Stimulated activated naive B cell treated with anti-CD40 and anti-IgM and Interleukin-4, amounts not matched to agents 10 μg/mL and 1 μg/mL and 100 μg/mL, for 72 hours (primary cell): ENCODE measurements around the gene ANXA8.

Experiments used
- ATAC-seq, 2 donors: fragments of 150-1000 bp; cut with Tn5 transposase; replicated peaks; 2 replicates each; pipeline ENCODE4 v1.10.0; 2021; ENCODE audit warnings: moderate library complexity in 1 of 2
- DNase-seq: peaks from one replicate; pipeline ENCODE4 v3.0.0; 2021
- H3K27ac Mint-ChIP-seq: one replicate; pipeline ENCODE4 v1.8.0; 2022; ENCODE audit warnings: mild to moderate bottlenecking, mixed read lengths
- H3K27me3 Mint-ChIP-seq, 2 donors: one replicate each; pipeline ENCODE4 v1.8.0; 2022; ENCODE audit warnings: mixed read lengths in 2 of 2
- H3K36me3 Mint-ChIP-seq, 2 donors: one replicate each; pipeline ENCODE4 v1.8.0; 2022; ENCODE audit warnings: mixed read lengths in 2 of 2, mild to moderate bottlenecking in 1 of 2
- H3K4me1 Mint-ChIP-seq, 2 donors: one replicate each; pipeline ENCODE4 v1.8.0; 2022; ENCODE audit warnings: mixed read lengths in 2 of 2, mild to moderate bottlenecking in 1 of 2
- H3K4me3 Mint-ChIP-seq, 2 donors: one replicate each; pipeline ENCODE4 v1.8.0; 2022; ENCODE audit warnings: mild to moderate bottlenecking in 2 of 2, mixed read lengths in 2 of 2, moderate library complexity in 1 of 2
- H3K9me3 Mint-ChIP-seq, 2 donors: one replicate each; pipeline ENCODE4 v1.8.0; 2022; ENCODE audit warnings: mixed read lengths in 2 of 2, mild to moderate bottlenecking in 1 of 2

The ANXA8 gene

DNA sequence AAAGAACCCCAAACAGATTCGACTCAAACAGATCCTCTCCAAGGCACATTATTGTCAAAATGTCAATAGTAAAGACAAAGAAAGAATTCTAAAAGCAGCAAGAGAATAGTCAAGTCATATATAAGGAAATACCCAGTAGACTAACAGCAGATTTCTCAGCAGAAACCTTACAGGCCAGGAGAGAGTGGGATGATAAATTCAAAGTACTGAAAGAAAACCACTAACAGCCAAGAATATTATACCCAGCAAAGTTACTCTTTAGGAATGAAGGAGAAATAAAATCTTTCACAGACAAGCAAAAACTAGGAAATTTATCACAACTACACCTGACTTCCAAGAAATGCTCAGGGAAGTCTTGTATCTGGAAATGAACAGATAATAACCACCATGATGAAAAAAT lies 38.2 kb downstream of the ANXA8 start:
- ATAC-seq (no peak), DNase-seq (no peak)
- Mint-ChIP-seq H3K4me3 (no peak overlapping the region), H3K9me3 (peaks cover 17 to 22% of the 10 kb centered on the region in 2 donors), H3K4me1 (peaks cover 14 to 18% of the 10 kb centered on the region in 2 donors), H3K36me3 (peaks cover 0 to 3% of the 10 kb centered on the region in 2 donors), H3K27me3 (peaks cover 0 to 8% of the 10 kb centered on the region in 2 donors), H3K27ac (no peak overlapping the region)

- peaks cover 0 to 3% of the 10 kb centered on the region in 2 donors for H3K36me3 Mint-ChIP-seq
Measured at GRCh38 chr10:47444047-47444446, 39.9 kb downstream of the ANXA8 start.

GRCh38 chr10:47443145-47443544 lies 40.8 kb downstream of the ANXA8 start:
- ATAC-seq (no peak), DNase-seq (no peak)
- H3K27ac Mint-ChIP-seq: no peak overlapping the region
- no peak overlapping the region for H3K4me3 Mint-ChIP-seq
- H3K4me1 Mint-ChIP-seq: peaks cover 3 to 4% of the 10 kb centered on the region in 2 donors
- H3K9me3 Mint-ChIP-seq: peaks cover 20 to 22% of the 10 kb centered on the region in 2 donors
- H3K36me3 Mint-ChIP-seq: peaks cover 0 to 3% of the 10 kb centered on the region in 2 donors
- peaks cover 0 to 13% of the 10 kb centered on the region in 2 donors for H3K27me3 Mint-ChIP-seq

More at GRCh38 chr10:47444047-47444446, 39.9 kb downstream of the ANXA8 start:
- peaks cover 17 to 22% of the 10 kb centered on the region in 2 donors for H3K9me3 Mint-ChIP-seq
- no peak for ATAC-seq
- H3K4me3 Mint-ChIP-seq: no peak overlapping the region
- no peak for DNase-seq
- peaks cover 0 to 8% of the 10 kb centered on the region in 2 donors for H3K27me3 Mint-ChIP-seq
- H3K27ac Mint-ChIP-seq: no peak overlapping the region
- peaks cover 12 to 13% of the 10 kb centered on the region in 2 donors for H3K4me1 Mint-ChIP-seq

DNA sequence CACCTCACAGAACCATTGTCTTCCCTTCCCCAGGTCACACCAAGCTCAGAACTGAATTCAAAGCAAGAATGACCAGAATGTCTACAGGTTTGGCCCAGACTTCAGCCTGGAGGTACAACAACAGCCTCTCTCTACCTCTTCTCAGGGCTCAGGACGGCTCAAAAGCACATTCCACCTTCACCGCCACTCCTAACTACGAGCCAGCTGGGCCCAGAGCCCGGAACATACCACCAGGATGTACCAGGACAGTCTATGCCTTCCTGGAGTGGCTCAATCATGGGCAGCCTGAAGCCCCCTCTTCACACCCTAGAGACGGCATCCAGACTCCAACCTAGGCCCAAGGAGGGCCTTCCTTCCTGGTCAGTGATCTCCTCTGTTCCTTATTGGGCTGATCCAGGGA lies 41.6 kb downstream of the ANXA8 start:
- Mint-ChIP-seq H3K27me3 (peaks cover 0 to 13% of the 10 kb centered on the region in 2 donors), H3K9me3 (peaks cover 17% of the 10 kb centered on the region in 2 donors), H3K4me1 (no peaks in the 10 kb centered on the region), H3K4me3 (no peak overlapping the region), H3K36me3 (peaks cover 0 to 3% of the 10 kb centered on the region in 2 donors), H3K27ac (no peak overlapping the region)
- DNase-seq (no peak), ATAC-seq (no peak)

DNA sequence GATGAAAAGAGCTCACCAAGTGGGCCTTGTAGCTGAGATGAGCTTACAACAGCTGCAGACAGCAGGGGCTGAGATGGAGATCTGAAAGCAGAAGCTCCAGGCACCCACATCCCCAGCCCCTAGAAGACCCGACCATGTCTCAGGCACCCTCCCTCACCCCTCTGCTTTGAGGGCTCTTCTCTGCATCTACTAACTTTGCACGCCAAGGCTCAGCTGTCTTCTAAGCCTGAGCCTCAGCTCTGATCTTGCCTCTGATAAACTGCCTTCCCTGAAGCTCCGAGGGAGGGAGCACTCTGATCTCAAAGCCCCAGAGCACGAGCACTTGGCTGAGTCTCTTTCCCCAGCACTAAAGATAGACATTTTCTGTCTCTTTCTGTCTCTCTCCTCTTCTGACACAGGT lies 42.0 kb downstream of the ANXA8 start:
- Mint-ChIP-seq H3K4me3 (no peak overlapping the region), H3K9me3 (peaks cover 20 to 21% of the 10 kb centered on the region in 2 donors), H3K27ac (no peak overlapping the region), H3K36me3 (peaks cover 1 to 3% of the 10 kb centered on the region in 2 donors), H3K27me3 (peaks cover 0 to 13% of the 10 kb centered on the region in 2 donors), H3K4me1 (no peaks in the 10 kb centered on the region)
- DNase-seq: no peak
- no peak for ATAC-seq

- Mint-ChIP-seq H3K27me3 (peaks cover 2 to 13% of the 10 kb centered on the region in 2 donors), H3K9me3 (peaks cover 12 to 17% of the 10 kb centered on the region in 2 donors), H3K27ac (no peak overlapping the region), H3K4me1 (no peaks in the 10 kb centered on the region), H3K4me3 (no peak overlapping the region), H3K36me3 (peaks cover 0 to 2% of the 10 kb centered on the region in 2 donors)
- no peak for ATAC-seq
- no peak for DNase-seq
Measured at GRCh38 chr10:47440207-47440606, 43.7 kb downstream of the ANXA8 start.

GRCh38 chr10:47438857-47439474 lies 44.9 kb downstream of the ANXA8 start:
- H3K36me3 Mint-ChIP-seq: peaks cover 0 to 2% of the 10 kb centered on the region in 2 donors
- peaks cover 9 to 13% of the 10 kb centered on the region in 2 donors for H3K27me3 Mint-ChIP-seq
- peaks cover 14 to 21% of the 10 kb centered on the region in 2 donors for H3K9me3 Mint-ChIP-seq
- no peak for DNase-seq
- H3K4me1 Mint-ChIP-seq: no peaks in the 10 kb centered on the region
- no peak overlapping the region for H3K27ac Mint-ChIP-seq
- no peak overlapping the region for H3K4me3 Mint-ChIP-seq
- ATAC-seq: peak in 1 of 2 donors; percentile 38

- Mint-ChIP-seq H3K36me3 (peaks cover 0 to 2% of the 10 kb centered on the region in 2 donors), H3K27ac (no peak overlapping the region), H3K9me3 (peaks cover 9 to 17% of the 10 kb centered on the region in 2 donors), H3K27me3 (peaks cover 16 to 37% of the 10 kb centered on the region in 2 donors), H3K4me1 (no peaks in the 10 kb centered on the region), H3K4me3 (no peak overlapping the region)
- ATAC-seq (no peak), DNase-seq (no peak)
Measured at GRCh38 chr10:47435081-47435480, 48.8 kb downstream of the ANXA8 start.

DNA sequence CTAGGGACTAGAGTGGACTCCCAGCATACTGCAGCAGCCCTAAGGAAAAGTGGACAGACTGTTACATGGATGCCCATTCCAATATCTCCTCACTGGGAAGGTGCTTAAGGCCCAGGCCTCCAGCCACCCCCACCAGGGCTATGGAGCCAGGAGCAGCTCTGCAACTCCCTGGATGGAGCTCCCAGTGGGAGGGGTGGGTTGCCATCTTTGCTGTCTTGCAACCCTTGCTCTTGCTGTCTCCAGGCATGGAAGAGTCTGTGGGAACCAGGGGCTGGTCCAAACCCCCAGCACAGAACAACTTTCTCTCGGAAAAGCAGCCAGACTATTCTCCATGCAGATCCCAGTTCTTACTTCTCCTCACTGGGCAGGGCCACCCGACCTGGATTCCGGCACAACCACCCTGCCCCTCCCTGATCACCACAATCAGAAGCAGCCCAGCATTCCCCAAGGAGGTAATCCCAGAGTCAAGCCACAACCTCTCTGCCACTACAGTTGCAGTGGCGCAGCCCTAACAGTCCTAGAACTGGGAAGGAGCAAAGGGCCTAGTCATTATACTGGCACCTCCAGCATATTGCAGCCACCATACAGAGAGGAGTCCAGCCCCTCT lies 58.0 kb downstream of the ANXA8 start:
- ATAC-seq (no peak), DNase-seq (no peak)
- Mint-ChIP-seq H3K27ac (no peak overlapping the region), H3K9me3 (peaks cover 6 to 16% of the 10 kb centered on the region in 2 donors), H3K27me3 (peaks cover 2 to 9% of the 10 kb centered on the region in 2 donors), H3K4me1 (no peaks in the 10 kb centered on the region), H3K4me3 (no peak overlapping the region), H3K36me3 (no peaks in the 10 kb centered on the region)

- Mint-ChIP-seq H3K36me3 (no peaks in the 10 kb centered on the region), H3K9me3 (peaks cover 5 to 16% of the 10 kb centered on the region in 2 donors), H3K4me1 (no peaks in the 10 kb centered on the region), H3K27ac (no peak overlapping the region), H3K4me3 (no peak overlapping the region), H3K27me3 (no peaks in the 10 kb centered on the region)
- no peak for DNase-seq
- no peak for ATAC-seq
Measured at GRCh38 chr10:47424231-47424630, 59.7 kb downstream of the ANXA8 start.

GRCh38 chr10:47423476-47423875 lies 60.4 kb downstream of the ANXA8 start:
- Mint-ChIP-seq H3K9me3 (peaks cover 5 to 12% of the 10 kb centered on the region in 2 donors), H3K4me1 (no peaks in the 10 kb centered on the region), H3K4me3 (no peak overlapping the region), H3K27ac (no peak overlapping the region), H3K36me3 (no peaks in the 10 kb centered on the region), H3K27me3 (no peaks in the 10 kb centered on the region)
- no peak for ATAC-seq
- no peak for DNase-seq

- no peak overlapping the region for H3K4me3 Mint-ChIP-seq
- H3K9me3 Mint-ChIP-seq: peaks cover 2 to 7% of the 10 kb centered on the region in 2 donors
- H3K36me3 Mint-ChIP-seq: no peaks in the 10 kb centered on the region
- no peaks in the 10 kb centered on the region for H3K4me1 Mint-ChIP-seq
- H3K27me3 Mint-ChIP-seq: no peaks in the 10 kb centered on the region
- no peak for ATAC-seq
- no peak for DNase-seq
- H3K27ac Mint-ChIP-seq: no peak overlapping the region
Measured at GRCh38 chr10:47421057-47421952, 62.6 kb downstream of the ANXA8 start.

GRCh38 chr10:47420305-47421056 lies 63.4 kb downstream of the ANXA8 start:
- ATAC-seq (no peak), DNase-seq (no peak)
- H3K27me3 Mint-ChIP-seq: no peaks in the 10 kb centered on the region
- H3K36me3 Mint-ChIP-seq: no peaks in the 10 kb centered on the region
- H3K4me3 Mint-ChIP-seq: no peak overlapping the region
- no peak overlapping the region for H3K27ac Mint-ChIP-seq
- H3K9me3 Mint-ChIP-seq: peaks cover 2 to 3% of the 10 kb centered on the region in 2 donors
- no peaks in the 10 kb centered on the region for H3K4me1 Mint-ChIP-seq

DNA sequence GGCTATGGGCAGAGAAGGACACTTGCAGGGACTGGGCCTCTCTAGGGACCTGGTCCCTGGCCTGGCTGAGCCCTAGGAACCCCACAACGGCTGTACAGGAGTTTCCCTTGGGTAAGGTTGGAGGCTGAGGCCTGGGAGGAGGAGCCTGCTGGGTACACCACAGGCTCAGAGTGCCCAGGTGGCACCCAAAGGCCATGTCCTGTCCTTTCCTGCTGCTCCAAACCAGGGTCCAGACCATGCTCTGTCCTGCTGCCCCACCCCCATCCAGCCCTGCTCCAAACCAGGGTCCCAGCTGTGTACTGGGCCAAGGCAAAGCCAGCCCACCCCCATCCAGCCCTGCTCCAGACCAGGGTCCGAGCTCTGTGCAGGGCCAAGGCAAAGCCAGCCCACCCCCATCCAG lies 64.5 kb downstream of the ANXA8 start:
- DNase-seq: no peak
- H3K9me3 Mint-ChIP-seq: no peaks in the 10 kb centered on the region
- no peak overlapping the region for H3K27ac Mint-ChIP-seq
- H3K36me3 Mint-ChIP-seq: no peaks in the 10 kb centered on the region
- H3K4me1 Mint-ChIP-seq: no peaks in the 10 kb centered on the region
- no peaks in the 10 kb centered on the region for H3K27me3 Mint-ChIP-seq
- no peak overlapping the region for H3K4me3 Mint-ChIP-seq
- ATAC-seq: no peak
